Panc1 (cell line): Measurements from ENCODE around the gene PPP2R3B. TPM values are rescaled to one million over a fixed set of nuclear protein-coding genes. Genes with fewer than 3 reads are reported as not detected.

Experiments used
- ATAC-seq: fragments of 200-7000 bp; cut with Tn5 transposase; 2 replicates; pipeline ENCODE4 v1.9.1; 2020; ENCODE audit warnings: mild to moderate bottlenecking, moderate library complexity
- BruUV-seq: library from RNA; stranded (reverse); fragments of 400-500 nt; replicated peaks from 2 replicates; lab custom pipeline; 2021; lab: Mats Ljungman, UMichigan
- CTCF ChIA-PET: fragments of 300-600 bp; sonication (Branson Sonifier 250); formaldehyde crosslinking; loops from one replicate; lab custom pipeline; 2022; ENCODE audit warnings: antibody characterized with exemption; lab: Charles Lee
- POLR2A ChIA-PET: fragments of 300-600 bp; sonication (Branson Sonifier 250); formaldehyde crosslinking; loops from one replicate; lab custom pipeline; 2022; ENCODE audit warnings: antibody characterized with exemption; lab: Charles Lee
- DNase-seq: peaks from one replicate; pipeline ENCODE4 v3.0.0-alpha.2; 2010; ENCODE audit warnings: low read depth, low spot score
- H3K27ac ChIP-seq: 2 replicates; pipeline ENCODE4 v1.5.1; 2011; ENCODE audit warnings: mild to moderate bottlenecking, low read length, inconsistent platforms
- H3K27me3 ChIP-seq: fragments of 200-500 bp; sonication (Bioruptor generic); 2 replicates; pipeline ENCODE4 v1.6.0; 2014; ENCODE audit warnings: low read length, inconsistent platforms; ENCODE audit not compliant: control insufficient read depth, insufficient read depth
- H3K36me3 ChIP-seq: fragments of 200-500 bp; sonication (Bioruptor generic); 2 replicates; pipeline ENCODE4 v1.5.1; 2014; ENCODE audit warnings: inconsistent platforms, mild to moderate bottlenecking, low read length, moderate library complexity; ENCODE audit not compliant: control insufficient read depth, insufficient read depth
- H3K4me1 ChIP-seq: 2 replicates; pipeline ENCODE4 v1.5.1; 2011; ENCODE audit warnings: inconsistent platforms, mild to moderate bottlenecking, low read length, moderate library complexity; ENCODE audit not compliant: control insufficient read depth, insufficient read depth
- H3K4me3 ChIP-seq, 2 experiments: 2 replicates each; pipeline ENCODE4 v1.5.1; 2011 to 2012; ENCODE audit warnings: low read depth in 2 of 2, low read length in 2 of 2, mild to moderate bottlenecking in 2 of 2, inconsistent platforms in 1 of 2, moderate library complexity in 1 of 2
- H3K9me3 ChIP-seq: fragments of 200-500 bp; sonication (Bioruptor generic); 2 replicates; pipeline ENCODE4 v1.5.1; 2014; ENCODE audit warnings: low read depth, mild to moderate bottlenecking, inconsistent platforms, low read length, moderate library complexity; ENCODE audit not compliant: control insufficient read depth, insufficient read depth
- CTCF ChIP-seq: fragments of 450-650 bp; IDR thresholded peaks from 2 replicates; pipeline ENCODE4 v1.5.1; 2017; ENCODE audit warnings: mild to moderate bottlenecking
- POLR2AphosphoS5 ChIP-seq: IDR thresholded peaks from 2 replicates; pipeline ENCODE4 v1.6.1; 2012; ENCODE audit warnings: mild to moderate bottlenecking, low read depth, low read length, moderate library complexity
- REST ChIP-seq, 2 experiments: IDR thresholded peaks; 2 replicates each; pipeline ENCODE4 v1.6.1; 2011 to 2012; ENCODE audit warnings: low read depth in 2 of 2, control low read depth in 1 of 2, low read length in 1 of 2, mild to moderate bottlenecking in 1 of 2, moderate library complexity in 1 of 2; ENCODE audit not compliant: insufficient read depth in 1 of 2
- SIN3A ChIP-seq: IDR thresholded peaks from 2 replicates; pipeline ENCODE4 v1.6.1; 2012; ENCODE audit warnings: low read depth, mild to moderate bottlenecking, low read length, moderate library complexity, borderline replicate concordance; ENCODE audit not compliant: insufficient read depth
- TCF7L2 ChIP-seq: IDR thresholded peaks from 2 replicates; pipeline ENCODE4 v1.6.1; 2011; ENCODE audit warnings: mild to moderate bottlenecking, low read depth, low read length, inconsistent platforms
- in situ Hi-C: cut with HindIII; loops from 2 replicates; pipeline ENCODE4 v1.10.0; 2016; ENCODE audit warnings: low sequenced_read_pairs, low pct_unique_long_range_greater_than_20kb
- intact Hi-C: fragments of 100-400 bp; cut with micrococcal nuclease; formaldehyde crosslinking; loops from one replicate; pipeline ENCODE4 v1.10.0; 2022; ENCODE audit not compliant: unreplicated experiment
- total RNA-seq: library from RNA; stranded (reverse); gene quantifications from one replicate; pipeline ENCODE4 v1.2.1, GENCODE V29; 2021; ENCODE audit not compliant: unreplicated experiment

Gene PPP2R3B
- total RNA-seq, 1 experiment from 2014 or later, result 19.2 TPM

- ChIA-PET POLR2A (no interaction called here), CTCF (no interaction called here)
- H3K9me3 ChIP-seq, result no peaks in the 10 kb centered on the region
- ATAC-seq, result no peak
- H3K36me3 ChIP-seq, result no peaks in the 10 kb centered on the region
- no TSS peak for BruUV-seq
- DNase-seq, result no peak
- intact Hi-C loops, result no loop called here
- TF ChIP-seq POLR2AphosphoS5 (no peak), REST (IDR thresholded peaks at IDR 0.05; ENCODE audit: insufficient read depth in 1 of 2, low read depth in 2 of 2, low read length in 1 of 2) (no peak), CTCF (no peak), TCF7L2 (no peak), SIN3A (no peak)
- H3K4me1 ChIP-seq, result no peaks in the 10 kb centered on the region; the same call in 1 of the 2 replicates
- no peak overlapping the region for H3K27ac ChIP-seq
- in situ Hi-C loops, result no loop called here
- no peak overlapping the region for H3K4me3 ChIP-seq
- no peaks in the 10 kb centered on the region for H3K27me3 ChIP-seq
Observed at GRCh38 chrX:394830-395229, 8.1 kb upstream of the PPP2R3B start.

GRCh38 chrX:392575-392846 lies 5.8 kb upstream of the PPP2R3B start:
- ChIA-PET POLR2A (no interaction called here), CTCF (no interaction called here)
- intact Hi-C loops (no loop called here), in situ Hi-C loops (no loop called here)
- TF ChIP-seq POLR2AphosphoS5 (no peak), TCF7L2 (no peak), SIN3A (no peak), REST (IDR thresholded peaks at IDR 0.05; ENCODE audit: insufficient read depth in 1 of 2, low read depth in 2 of 2, low read length in 1 of 2) (no peak), CTCF (no peak)
- ATAC-seq (no peak), DNase-seq (no peak)
- Histone ChIP-seq H3K4me3 (no peak overlapping the region), H3K9me3 (no peaks in the 10 kb centered on the region), H3K27me3 (no peaks in the 10 kb centered on the region), H3K36me3 (no peaks in the 10 kb centered on the region), H3K27ac (no peak overlapping the region), H3K4me1 (no peaks in the 10 kb centered on the region; the same call in 1 of the 2 replicates)
- no TSS peak for BruUV-seq
